ENCODE results near the gene CNKSR3. TPM values are rescaled to one million over a fixed set of nuclear protein-coding genes. Genes with fewer than 3 reads are reported as not detected.

The CNKSR3 gene
- total and polyA plus RNA-seq, 12 donors, result 4.2 to 42.2 (median 24.1) TPM

- Histone ChIP-seq H3K4me1 (no peaks in the 10 kb centered on the region), H3K9me3 (no peaks in the 10 kb centered on the region), H3K4me3 (no peak overlapping the region), H3K27ac (no peak overlapping the region), H3K36me3 (no peaks in the 10 kb centered on the region), H3K27me3 (no peaks in the 10 kb centered on the region)
- intact Hi-C loops (cut with DNase I), result no loop called here
- WGBS, 2 donors, result 88 to 90% methylated on average over 13 of the region's 13 CpGs
- TF ChIP-seq, protein P1, sequence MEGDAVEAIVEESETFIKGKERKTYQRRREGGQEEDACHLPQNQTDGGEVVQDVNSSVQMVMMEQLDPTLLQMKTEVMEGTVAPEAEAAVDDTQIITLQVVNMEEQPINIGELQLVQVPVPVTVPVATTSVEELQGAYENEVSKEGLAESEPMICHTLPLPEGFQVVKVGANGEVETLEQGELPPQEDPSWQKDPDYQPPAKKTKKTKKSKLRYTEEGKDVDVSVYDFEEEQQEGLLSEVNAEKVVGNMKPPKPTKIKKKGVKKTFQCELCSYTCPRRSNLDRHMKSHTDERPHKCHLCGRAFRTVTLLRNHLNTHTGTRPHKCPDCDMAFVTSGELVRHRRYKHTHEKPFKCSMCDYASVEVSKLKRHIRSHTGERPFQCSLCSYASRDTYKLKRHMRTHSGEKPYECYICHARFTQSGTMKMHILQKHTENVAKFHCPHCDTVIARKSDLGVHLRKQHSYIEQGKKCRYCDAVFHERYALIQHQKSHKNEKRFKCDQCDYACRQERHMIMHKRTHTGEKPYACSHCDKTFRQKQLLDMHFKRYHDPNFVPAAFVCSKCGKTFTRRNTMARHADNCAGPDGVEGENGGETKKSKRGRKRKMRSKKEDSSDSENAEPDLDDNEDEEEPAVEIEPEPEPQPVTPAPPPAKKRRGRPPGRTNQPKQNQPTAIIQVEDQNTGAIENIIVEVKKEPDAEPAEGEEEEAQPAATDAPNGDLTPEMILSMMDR (IDR thresholded peaks at IDR 0.05), result no peak
- no peak for DNase-seq
- ATAC-seq, result no peak
Measured at GRCh38 chr6:154537511-154538325, 27.2 kb upstream of the CNKSR3 start.

DNA sequence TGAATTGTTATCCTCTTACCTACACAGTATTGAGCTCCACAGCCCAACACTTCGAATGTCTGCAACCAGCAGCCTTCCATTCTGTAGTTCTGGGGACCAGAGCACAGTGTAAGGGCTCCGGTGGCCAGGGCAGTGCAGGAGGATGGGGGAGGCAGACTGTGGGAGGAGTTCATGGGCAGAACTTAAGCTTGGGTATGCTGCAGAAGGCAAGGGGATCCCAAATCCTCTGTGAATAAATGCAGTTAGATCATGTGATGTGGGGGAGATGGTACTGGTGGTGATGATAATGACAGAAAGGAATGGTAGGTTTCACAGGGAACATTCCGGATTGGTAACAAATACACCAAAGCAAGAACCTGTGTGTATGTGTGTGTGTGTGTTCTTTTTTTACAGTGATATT lies 26.5 kb upstream of the CNKSR3 start:
- H3K36me3 ChIP-seq, result no peaks in the 10 kb centered on the region
- TF ChIP-seq, protein P1 (IDR thresholded peaks at IDR 0.05), result no peak
- DNase-seq (no peak), ATAC-seq (no peak)
- H3K4me1 ChIP-seq, result no peaks in the 10 kb centered on the region
- no peak overlapping the region for H3K4me3 ChIP-seq
- intact Hi-C loops (cut with DNase I), result no loop called here
- no peaks in the 10 kb centered on the region for H3K9me3 ChIP-seq
- no peaks in the 10 kb centered on the region for H3K27me3 ChIP-seq
- 93 to 97% methylated on average over 3 of the region's 3 CpGs for WGBS, 2 donors
- H3K27ac ChIP-seq, result no peak overlapping the region

DNA sequence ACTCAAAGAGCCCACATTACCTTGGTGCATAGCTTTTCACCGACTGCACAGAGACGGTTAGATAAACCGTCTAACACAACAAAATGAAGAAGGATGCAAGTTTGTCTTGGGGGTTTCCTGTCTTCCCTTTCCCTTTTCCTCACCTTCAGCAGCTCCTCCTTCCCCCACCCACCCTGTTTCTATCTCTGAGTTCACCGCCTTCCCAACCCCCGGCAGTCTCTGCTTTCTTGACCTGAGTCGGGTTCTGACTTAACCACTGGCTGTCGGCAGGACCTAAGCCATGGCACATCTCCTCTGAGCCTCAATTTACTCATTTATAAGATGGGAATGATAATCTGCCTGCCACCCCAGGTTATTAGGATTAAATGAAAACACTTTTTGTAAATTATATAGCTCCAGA lies 25.8 kb upstream of the CNKSR3 start:
- intact Hi-C loops (cut with DNase I), result no loop called here
- no peaks in the 10 kb centered on the region for H3K4me1 ChIP-seq
- no peak overlapping the region for H3K4me3 ChIP-seq
- H3K36me3 ChIP-seq, result no peaks in the 10 kb centered on the region
- ATAC-seq, result no peak
- 82% methylated on average over 7 of the region's 7 CpGs for WGBS, 2 donors
- TF ChIP-seq, protein P1 (IDR thresholded peaks at IDR 0.05), result no peak
- H3K27ac ChIP-seq, result no peak overlapping the region
- H3K9me3 ChIP-seq, result no peaks in the 10 kb centered on the region
- H3K27me3 ChIP-seq, result no peaks in the 10 kb centered on the region
- DNase-seq, result no peak

- no peak overlapping the region for H3K27ac ChIP-seq
- TF ChIP-seq, protein P1 (IDR thresholded peaks at IDR 0.05), result no peak
- intact Hi-C loops (cut with DNase I), result no loop called here
- no peaks in the 10 kb centered on the region for H3K27me3 ChIP-seq
- WGBS, 2 donors, result 79 to 84% methylated on average over 2 of the region's 2 CpGs
- no peak overlapping the region for H3K4me3 ChIP-seq
- no peaks in the 10 kb centered on the region for H3K9me3 ChIP-seq
- H3K36me3 ChIP-seq, result no peaks in the 10 kb centered on the region
- ATAC-seq (no peak), DNase-seq (no peak)
- no peaks in the 10 kb centered on the region for H3K4me1 ChIP-seq
Measured at GRCh38 chr6:154535851-154536250, 25.4 kb upstream of the CNKSR3 start.

Data from heart right ventricle (tissue), 16 donors.